SK-N-SH (cell line): ENCODE data around the gene ELMO1. TPM values are rescaled to one million over a fixed set of nuclear protein-coding genes. Genes with fewer than 3 reads are reported as not detected.

Source experiments
- CTCF ChIA-PET: fragments of 300-600, 350-600 bp; formaldehyde crosslinking; extraction: SDS; loops from one replicate; lab custom pipeline; 2021; lab: Yijun Ruan, JAX
- POLR2A ChIA-PET: fragments of 350-600 bp; sonication (Branson Sonifier 250); formaldehyde crosslinking; extraction: SDS; loops from one replicate; lab custom pipeline; 2020; ENCODE audit warnings: antibody characterized with exemption, inconsistent platforms; lab: Yijun Ruan, JAX
- DNase-seq: peaks from one replicate; pipeline ENCODE4 v3.0.0; 2012
- H2AFZ ChIP-seq: fragments of 200-600 bp; sonication (generic); 2 replicates; pipeline ENCODE4 v1.8.1; 2016; ENCODE audit warnings: antibody characterized with exemption, mild to moderate bottlenecking, low read depth
- H3F3A ChIP-seq: fragments of 200-600 bp; sonication (generic); replicated peaks from 2 replicates; pipeline ENCODE3; 2016; ENCODE audit warnings: antibody characterized with exemption, mild to moderate bottlenecking; ENCODE audit not compliant: insufficient read depth
- H3K27ac ChIP-seq, 2 experiments: fragments of 200-500 bp in 1 of 2; fragments of 200-600 bp in 1 of 2; sonication (Bioruptor generic) in 1 of 2; sonication (generic), shearing (Covaris generic) in 1 of 2; 2 replicates each; pipeline versions ENCODE4 v1.5.1 to v1.6.1; 2014 to 2016; ENCODE audit warnings: low read depth in 2 of 2, inconsistent platforms in 1 of 2, low read length in 1 of 2, mild to moderate bottlenecking in 1 of 2, mixed read lengths in 1 of 2
- H3K27me3 ChIP-seq: fragments of 200-600 bp; sonication (generic), shearing (Covaris generic); 2 replicates; pipeline ENCODE4 v1.6.1; 2016; ENCODE audit warnings: mixed run types; ENCODE audit not compliant: insufficient read depth
- H3K36me3 ChIP-seq, 2 experiments: fragments of 200-500 bp in 1 of 2; fragments of 200-600 bp in 1 of 2; sonication (Bioruptor generic) in 1 of 2; sonication (generic) in 1 of 2; replicated peaks in 1 of 2; 2 replicates each; pipeline versions ENCODE3 to v1.5.1; 2014 to 2016; ENCODE audit warnings: low read length in 1 of 2, mild to moderate bottlenecking in 1 of 2; ENCODE audit not compliant: insufficient read depth in 2 of 2, control insufficient read depth in 1 of 2
- H3K4me1 ChIP-seq, 2 experiments: fragments of 200-500 bp in 1 of 2; fragments of 200-600 bp in 1 of 2; sonication (Bioruptor generic) in 1 of 2; sonication (generic), shearing (Covaris generic) in 1 of 2; 2 replicates each; pipeline versions ENCODE4 v1.5.1 to v1.6.1; 2014 to 2016; ENCODE audit warnings: low read depth in 1 of 2, low read length in 1 of 2, mixed run types in 1 of 2; ENCODE audit not compliant: insufficient read depth in 2 of 2, control insufficient read depth in 1 of 2
- H3K4me2 ChIP-seq: fragments of 200-600 bp; sonication (generic), shearing (Covaris generic); 2 replicates; pipeline ENCODE4 v1.6.1; 2017; ENCODE audit warnings: mixed run types
- H3K4me3 ChIP-seq, 2 experiments: fragments of 200-500 bp in 1 of 2; fragments of 200-600 bp in 1 of 2; sonication (Bioruptor generic) in 1 of 2; sonication (generic), shearing (Covaris generic) in 1 of 2; 2 replicates each; pipeline versions ENCODE4 v1.5.1 to v1.8.1; 2014 to 2016; ENCODE audit warnings: low read depth in 2 of 2, inconsistent platforms in 1 of 2, low read length in 1 of 2, mild to moderate bottlenecking in 1 of 2, mixed read lengths in 1 of 2, moderate library complexity in 1 of 2
- H3K79me2 ChIP-seq: fragments of 200-600 bp; sonication (generic); 2 replicates; pipeline ENCODE4 v1.8.1; 2017; ENCODE audit warnings: mild to moderate bottlenecking; ENCODE audit not compliant: insufficient read depth
- H3K9ac ChIP-seq: fragments of 200-600 bp; sonication (generic); 2 replicates; pipeline ENCODE4 v1.6.1; 2017; ENCODE audit warnings: mixed run types
- H3K9me2 ChIP-seq: fragments of 200-600 bp; sonication (generic); 2 replicates; pipeline ENCODE4 v1.6.1; 2017; ENCODE audit warnings: mixed run types
- H3K9me3 ChIP-seq: fragments of 200-600 bp; sonication (generic); 2 replicates; pipeline ENCODE4 v1.6.1; 2017; ENCODE audit warnings: mixed run types, mild to moderate bottlenecking, moderate library complexity
- H4K20me1 ChIP-seq: fragments of 200-600 bp; sonication (generic); 2 replicates; pipeline ENCODE4 v1.6.1; 2017; ENCODE audit warnings: mild to moderate bottlenecking, mixed run types; ENCODE audit not compliant: insufficient read depth
- CHD2 ChIP-seq: fragments of 150-350 bp; IDR thresholded peaks from 2 replicates; pipeline ENCODE4 v1.6.1; 2018; ENCODE audit warnings: low read length; ENCODE audit not compliant: partially characterized antibody
- EP300 ChIP-seq, 2 experiments: IDR thresholded peaks; 2 replicates each; pipeline versions ENCODE4 v1.4.0 to v1.6.1; 2012; ENCODE audit warnings: borderline replicate concordance in 1 of 2, low read depth in 1 of 2, low read length in 1 of 2
- FOSL2 ChIP-seq: IDR thresholded peaks from 2 replicates; pipeline ENCODE4 v1.4.0; 2012; ENCODE audit warnings: low read depth, mild to moderate bottlenecking, moderate library complexity, borderline replicate concordance
- FOXJ3 ChIP-seq: sonication (generic); formaldehyde crosslinking; IDR thresholded peaks from 2 replicates; pipeline ENCODE4 v1.5.1; 2020; ENCODE audit warnings: mild to moderate bottlenecking, missing genetic modification reagents
- FOXM1 ChIP-seq: IDR thresholded peaks from 2 replicates; pipeline ENCODE4 v1.4.0; 2012; ENCODE audit warnings: low read depth, mild to moderate bottlenecking
- GATA2 ChIP-seq: sonication (generic); formaldehyde crosslinking; IDR thresholded peaks from 2 replicates; pipeline ENCODE4 v1.5.0; 2020; ENCODE audit warnings: mild to moderate bottlenecking, missing genetic modification reagents
- JUND ChIP-seq: IDR thresholded peaks from 2 replicates; pipeline ENCODE4 v1.4.0; 2012
- MXI1 ChIP-seq: IDR thresholded peaks from 2 replicates; pipeline ENCODE4 v1.6.1; 2012; ENCODE audit warnings: mild to moderate bottlenecking, low read depth, low read length, improper control_type of control experiment
- NRF1 ChIP-seq: IDR thresholded peaks from 2 replicates; pipeline ENCODE4 v1.6.1; 2012; ENCODE audit warnings: low read depth, mild to moderate bottlenecking, low read length
- POLR2AphosphoS5 ChIP-seq: IDR thresholded peaks from 2 replicates; pipeline ENCODE4 v1.6.1; 2012; ENCODE audit warnings: low read depth, low read length
- RFX5 ChIP-seq: IDR thresholded peaks from 2 replicates; pipeline ENCODE4 v1.6.1; 2012; ENCODE audit warnings: mild to moderate bottlenecking, improper control_type of control experiment, low read length
- SIN3A ChIP-seq: IDR thresholded peaks from 2 replicates; pipeline ENCODE4 v1.6.1; 2012; ENCODE audit warnings: low read depth, mild to moderate bottlenecking, low read length, moderate library complexity, borderline replicate concordance
- SMC3 ChIP-seq: IDR thresholded peaks from 2 replicates; pipeline ENCODE4 v1.6.1; 2012; ENCODE audit warnings: low read depth, low read length, improper control_type of control experiment
- TAF1 ChIP-seq: IDR thresholded peaks from 2 replicates; pipeline ENCODE4 v1.6.1; 2012; ENCODE audit warnings: low read depth, mild to moderate bottlenecking, low read length, moderate library complexity, borderline replicate concordance
- YY1 ChIP-seq: IDR thresholded peaks from 2 replicates; pipeline ENCODE4 v1.4.0; 2012; ENCODE audit warnings: low read depth, mild to moderate bottlenecking
- WGBS: methylation state at CpG from one replicate; pipeline ENCODE4 v1.1.6; 2017; ENCODE audit warnings: low lambda C conversion rate; 5-methylcytosine and 5-hydroxymethylcytosine counted together
- polyA plus RNA-seq, 3 experiments: library from polyadenylated mRNA; depleted of rRNA; stranded (reverse); fragments of >200 nt; gene quantifications; 2 replicates each; pipeline ENCODE4 v1.2.3, GENCODE V29; 2012
- TF ChIP-seq, protein P1 (sequence below): IDR thresholded peaks from 2 replicates; pipeline ENCODE4 v1.4.0; 2012; ENCODE audit warnings: low read depth
- TF ChIP-seq, protein P2 (sequence below): fragments of 150-350 bp; IDR thresholded peaks from 2 replicates; pipeline ENCODE4 v1.6.1; 2017; ENCODE audit warnings: antibody characterized with exemption, low read length, low read depth, borderline replicate concordance
- TF ChIP-seq, protein P3 (sequence below): IDR thresholded peaks from 2 replicates; pipeline ENCODE4 v1.4.0; 2012; ENCODE audit warnings: low read depth, borderline replicate concordance
- TF ChIP-seq, protein P4 (sequence below): fragments of 150-350 bp; IDR thresholded peaks from 2 replicates; pipeline ENCODE4 v1.6.1; 2016; ENCODE audit warnings: mild to moderate bottlenecking, low read depth, low read length
- TF ChIP-seq, protein P5 (sequence below): IDR thresholded peaks from 2 replicates; pipeline ENCODE4; 2012
- TF ChIP-seq, protein P6 (sequence below): IDR thresholded peaks from 2 replicates; pipeline ENCODE4 v1.4.0; 2012; ENCODE audit warnings: low read depth, borderline replicate concordance

Gene ELMO1
- polyA plus RNA-seq, 1 of the 3 experiments (the other 2 are of a cell fraction) = 0.64 TPM

DNA sequence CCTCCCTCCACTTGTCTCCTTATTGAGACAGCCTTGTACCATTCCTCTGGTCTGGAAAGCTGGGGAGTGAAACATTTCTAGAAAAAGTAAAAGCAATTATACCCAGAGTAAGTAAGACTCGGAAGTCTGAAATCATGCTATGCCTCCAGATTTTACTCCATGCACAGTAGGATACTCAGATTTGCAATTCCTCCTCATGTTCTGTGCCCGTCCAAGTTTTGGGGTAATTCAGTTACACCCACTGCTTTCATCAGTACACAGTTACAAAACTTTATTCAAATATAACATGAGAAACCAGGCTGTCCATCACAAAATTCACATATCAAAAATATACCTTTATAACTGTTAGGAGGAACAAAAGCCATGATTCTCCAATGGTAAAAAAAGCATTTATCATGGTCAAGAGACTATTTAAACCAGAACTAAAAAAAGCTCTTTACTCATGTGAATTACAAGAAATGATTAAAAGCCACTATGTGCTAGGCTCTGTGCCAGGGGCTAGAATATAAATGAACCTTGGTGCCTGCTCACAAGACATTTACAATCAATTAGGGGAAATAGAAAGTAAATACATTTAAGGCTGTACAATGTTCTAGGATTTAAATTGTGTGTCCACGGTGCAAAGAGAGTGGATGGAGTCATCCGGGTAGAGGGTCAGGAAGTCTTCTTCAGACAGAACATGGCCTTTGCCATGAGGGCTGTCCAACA lies 320.2 kb downstream of the ELMO1 start (continued):
- TF ChIP-seq EP300 (IDR thresholded peaks at IDR 0.05; ENCODE audit: borderline replicate concordance in 1 of 2, low read depth in 1 of 2, low read length in 1 of 2) (no peak), CHD2 (no peak), SMC3 (no peak), MXI1 (no peak), JUND (no peak), GATA2 (CRISPR knock-in tag) (no peak), POLR2AphosphoS5 (no peak), TAF1 (no peak)
- TF ChIP-seq, protein P1, sequence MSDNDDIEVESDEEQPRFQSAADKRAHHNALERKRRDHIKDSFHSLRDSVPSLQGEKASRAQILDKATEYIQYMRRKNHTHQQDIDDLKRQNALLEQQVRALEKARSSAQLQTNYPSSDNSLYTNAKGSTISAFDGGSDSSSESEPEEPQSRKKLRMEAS = no peak
- TF ChIP-seq, protein P2, sequence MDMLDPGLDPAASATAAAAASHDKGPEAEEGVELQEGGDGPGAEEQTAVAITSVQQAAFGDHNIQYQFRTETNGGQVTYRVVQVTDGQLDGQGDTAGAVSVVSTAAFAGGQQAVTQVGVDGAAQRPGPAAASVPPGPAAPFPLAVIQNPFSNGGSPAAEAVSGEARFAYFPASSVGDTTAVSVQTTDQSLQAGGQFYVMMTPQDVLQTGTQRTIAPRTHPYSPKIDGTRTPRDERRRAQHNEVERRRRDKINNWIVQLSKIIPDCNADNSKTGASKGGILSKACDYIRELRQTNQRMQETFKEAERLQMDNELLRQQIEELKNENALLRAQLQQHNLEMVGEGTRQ = no peak

DNA sequence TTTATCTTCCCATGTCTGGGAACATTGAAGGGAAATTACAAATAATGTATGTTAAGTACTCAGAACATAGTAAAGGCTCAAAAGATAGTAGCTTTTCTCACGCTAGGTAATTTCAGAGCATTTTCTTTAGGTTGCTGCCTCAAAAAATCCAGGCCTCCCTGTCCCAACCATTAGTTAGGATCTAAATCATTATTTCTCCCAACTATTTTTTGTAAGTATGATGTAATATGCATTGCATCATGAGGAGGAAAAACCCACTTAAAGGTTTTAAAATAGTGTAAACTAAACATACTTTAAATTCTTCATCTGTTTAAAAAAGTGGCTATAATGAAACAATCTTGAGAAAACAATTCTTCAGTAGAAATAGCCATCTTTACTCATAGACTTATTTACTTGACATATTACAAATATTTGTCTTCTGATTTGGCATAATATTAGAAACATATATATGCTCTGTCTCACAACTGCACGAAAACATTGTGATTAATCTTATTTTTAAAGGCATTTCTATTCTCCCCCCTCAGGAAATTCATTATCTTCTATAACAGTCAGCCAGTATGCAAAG lies 329.3 kb downstream of the ELMO1 start:
- Histone ChIP-seq H2AFZ (no peak overlapping the region), H3K9me2 (no peaks in the 10 kb centered on the region), H3K27me3 (no peaks in the 10 kb centered on the region), H3K27ac (no peak overlapping the region), H4K20me1 (no peaks in the 10 kb centered on the region), H3K9me3 (no peaks in the 10 kb centered on the region), H3F3A (no peaks in the 10 kb centered on the region)
- no peak for DNase-seq
- CTCF ChIA-PET = no interaction called here
- WGBS = 29% methylated on average over 2 of the region's 2 CpGs
- TF ChIP-seq RFX5 (no peak), SMC3 (no peak), CHD2 (no peak), TAF1 (no peak), FOXM1 (no peak), FOXJ3 (CRISPR knock-in tag) (no peak), NRF1 (no peak), FOSL2 (no peak), EP300 (IDR thresholded peaks at IDR 0.05; ENCODE audit: borderline replicate concordance in 1 of 2, low read depth in 1 of 2, low read length in 1 of 2) (no peak), SIN3A (no peak), YY1 (no peak)
- TF ChIP-seq, protein P3, sequence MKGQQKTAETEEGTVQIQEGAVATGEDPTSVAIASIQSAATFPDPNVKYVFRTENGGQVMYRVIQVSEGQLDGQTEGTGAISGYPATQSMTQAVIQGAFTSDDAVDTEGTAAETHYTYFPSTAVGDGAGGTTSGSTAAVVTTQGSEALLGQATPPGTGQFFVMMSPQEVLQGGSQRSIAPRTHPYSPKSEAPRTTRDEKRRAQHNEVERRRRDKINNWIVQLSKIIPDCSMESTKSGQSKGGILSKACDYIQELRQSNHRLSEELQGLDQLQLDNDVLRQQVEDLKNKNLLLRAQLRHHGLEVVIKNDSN = no peak
- TF ChIP-seq, protein P4, sequence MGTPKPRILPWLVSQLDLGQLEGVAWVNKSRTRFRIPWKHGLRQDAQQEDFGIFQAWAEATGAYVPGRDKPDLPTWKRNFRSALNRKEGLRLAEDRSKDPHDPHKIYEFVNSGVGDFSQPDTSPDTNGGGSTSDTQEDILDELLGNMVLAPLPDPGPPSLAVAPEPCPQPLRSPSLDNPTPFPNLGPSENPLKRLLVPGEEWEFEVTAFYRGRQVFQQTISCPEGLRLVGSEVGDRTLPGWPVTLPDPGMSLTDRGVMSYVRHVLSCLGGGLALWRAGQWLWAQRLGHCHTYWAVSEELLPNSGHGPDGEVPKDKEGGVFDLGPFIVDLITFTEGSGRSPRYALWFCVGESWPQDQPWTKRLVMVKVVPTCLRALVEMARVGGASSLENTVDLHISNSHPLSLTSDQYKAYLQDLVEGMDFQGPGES = no peak
- TF ChIP-seq, protein P5, sequence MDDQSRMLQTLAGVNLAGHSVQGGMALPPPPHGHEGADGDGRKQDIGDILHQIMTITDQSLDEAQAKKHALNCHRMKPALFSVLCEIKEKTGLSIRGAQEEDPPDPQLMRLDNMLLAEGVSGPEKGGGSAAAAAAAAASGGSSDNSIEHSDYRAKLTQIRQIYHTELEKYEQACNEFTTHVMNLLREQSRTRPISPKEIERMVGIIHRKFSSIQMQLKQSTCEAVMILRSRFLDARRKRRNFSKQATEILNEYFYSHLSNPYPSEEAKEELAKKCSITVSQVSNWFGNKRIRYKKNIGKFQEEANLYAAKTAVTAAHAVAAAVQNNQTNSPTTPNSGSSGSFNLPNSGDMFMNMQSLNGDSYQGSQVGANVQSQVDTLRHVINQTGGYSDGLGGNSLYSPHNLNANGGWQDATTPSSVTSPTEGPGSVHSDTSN = no peak
- TF ChIP-seq, protein P1 = no peak
- TF ChIP-seq, protein P6, sequence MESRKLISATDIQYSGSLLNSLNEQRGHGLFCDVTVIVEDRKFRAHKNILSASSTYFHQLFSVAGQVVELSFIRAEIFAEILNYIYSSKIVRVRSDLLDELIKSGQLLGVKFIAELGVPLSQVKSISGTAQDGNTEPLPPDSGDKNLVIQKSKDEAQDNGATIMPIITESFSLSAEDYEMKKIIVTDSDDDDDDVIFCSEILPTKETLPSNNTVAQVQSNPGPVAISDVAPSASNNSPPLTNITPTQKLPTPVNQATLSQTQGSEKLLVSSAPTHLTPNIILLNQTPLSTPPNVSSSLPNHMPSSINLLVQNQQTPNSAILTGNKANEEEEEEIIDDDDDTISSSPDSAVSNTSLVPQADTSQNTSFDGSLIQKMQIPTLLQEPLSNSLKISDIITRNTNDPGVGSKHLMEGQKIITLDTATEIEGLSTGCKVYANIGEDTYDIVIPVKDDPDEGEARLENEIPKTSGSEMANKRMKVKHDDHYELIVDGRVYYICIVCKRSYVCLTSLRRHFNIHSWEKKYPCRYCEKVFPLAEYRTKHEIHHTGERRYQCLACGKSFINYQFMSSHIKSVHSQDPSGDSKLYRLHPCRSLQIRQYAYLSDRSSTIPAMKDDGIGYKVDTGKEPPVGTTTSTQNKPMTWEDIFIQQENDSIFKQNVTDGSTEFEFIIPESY = no peak
- TF ChIP-seq, all 33 proteins: peak for 0
- no peaks in the 10 kb centered on the region for H3K36me3 ChIP-seq
- POLR2A ChIA-PET = no interaction called here
- no peak overlapping the region for H3K4me3 ChIP-seq
- H3K79me2 ChIP-seq = no peaks in the 10 kb centered on the region
- no peaks in the 10 kb centered on the region for H3K4me1 ChIP-seq
- H3K9ac ChIP-seq = no peak overlapping the region
- no peak overlapping the region for H3K4me2 ChIP-seq
